ENCODE data around the gene ZFHX3. TPM values are rescaled to one million over a fixed set of nuclear protein-coding genes. Genes with fewer than 3 reads are reported as not detected.

ZFHX3 gene
- total and polyA plus RNA-seq, 4 donors: 1.5 to 5.9 (median 3.0) TPM

GRCh38 chr16:72975809-72976437 is 72.0 kb downstream of the ZFHX3 start:
- H3K4me1 ChIP-seq (ENCODE audit: control insufficient read depth in 4 of 4, insufficient read depth in 4 of 4, low read length in 3 of 4): peaks cover 16 to 54% (median 25%) of the 10 kb centered on the region in 4 donors
- WGBS: 68% methylated on average over 5 of the region's 5 CpGs
- no peak overlapping the region for H3K4me3 ChIP-seq (ENCODE audit: low read depth in 1 of 3, low read length in 3 of 3)
- no peak overlapping the region for H3K9ac ChIP-seq (ENCODE audit: low read depth in 1 of 2, low read length in 2 of 2)
- peak overlapping the region; percentile 68 to 86 for H3K27ac ChIP-seq (ENCODE audit: low read depth in 1 of 2, low read length in 2 of 2)
- no peaks in the 10 kb centered on the region for H3K27me3 ChIP-seq (ENCODE audit: control insufficient read depth in 4 of 4, insufficient read depth in 4 of 4, low read length in 3 of 4)
- no peaks in the 10 kb centered on the region for H3K36me3 ChIP-seq (ENCODE audit: control insufficient read depth in 4 of 4, insufficient read depth in 3 of 4, low read depth in 1 of 4, low read length in 3 of 4)
- no peak for DNase-seq (ENCODE audit: low spot score)
- no peaks in the 10 kb centered on the region for H3K9me3 ChIP-seq (ENCODE audit: control insufficient read depth in 4 of 4, low read length in 3 of 4)
- TF ChIP-seq NR2F2 (IDR thresholded peaks at IDR 0.05) (no peak), REST (IDR thresholded peaks at IDR 0.05) (peak; percentile 93), CTCF (IDR thresholded peaks at IDR 0.05; ENCODE audit: low read depth, low read length, missing input control) (no peak)

- peaks cover 16 to 50% (median 25%) of the 10 kb centered on the region in 4 donors for H3K4me1 ChIP-seq (ENCODE audit: control insufficient read depth in 4 of 4, insufficient read depth in 4 of 4, low read length in 3 of 4)
- DNase-seq (ENCODE audit: low spot score): no peak
- no peaks in the 10 kb centered on the region for H3K27me3 ChIP-seq (ENCODE audit: control insufficient read depth in 4 of 4, insufficient read depth in 4 of 4, low read length in 3 of 4)
- no peaks in the 10 kb centered on the region for H3K9me3 ChIP-seq (ENCODE audit: control insufficient read depth in 4 of 4, low read length in 3 of 4)
- H3K36me3 ChIP-seq (ENCODE audit: control insufficient read depth in 4 of 4, insufficient read depth in 3 of 4, low read depth in 1 of 4, low read length in 3 of 4): no peaks in the 10 kb centered on the region
- WGBS: 38% methylated on average over 13 of the region's 13 CpGs
- H3K27ac ChIP-seq (ENCODE audit: low read depth in 1 of 2, low read length in 2 of 2): peak overlapping the region in 1 of 2 donors; percentile 17
- H3K4me3 ChIP-seq (ENCODE audit: low read depth in 1 of 3, low read length in 3 of 3): no peak overlapping the region
- no peak overlapping the region for H3K9ac ChIP-seq (ENCODE audit: low read depth in 1 of 2, low read length in 2 of 2)
- peak; percentile 31 for TF ChIP-seq TAF1 (conservative IDR thresholded peaks at IDR 0.05)
- TF ChIP-seq ATF3 (IDR thresholded peaks at IDR 0.05): peak; percentile 29
- TF ChIP-seq FOXA2 (IDR thresholded peaks at IDR 0.05): peak; percentile 95
- TF ChIP-seq HNF4A (conservative IDR thresholded peaks at IDR 0.05): peak; percentile 79 to 86
- peak; percentile 25 to 35 for TF ChIP-seq JUND (IDR thresholded peaks at IDR 0.05)
- TF ChIP-seq EGR1 (IDR thresholded peaks at IDR 0.05; ENCODE audit: low read depth in 2 of 2): no peak
- no peak for TF ChIP-seq CTCF (IDR thresholded peaks at IDR 0.05; ENCODE audit: low read depth, low read length, missing input control)
- TF ChIP-seq YY1 (IDR thresholded peaks at IDR 0.05): peak; percentile 78
- TF ChIP-seq SP1 (IDR thresholded peaks at IDR 0.05): peak; percentile 90
- peak; percentile 68 for TF ChIP-seq NR2F2 (IDR thresholded peaks at IDR 0.05)
- peak; percentile 70 for TF ChIP-seq FOXA1 (IDR thresholded peaks at IDR 0.05)
- peak; percentile 83 to 87 for TF ChIP-seq RXRA (IDR thresholded peaks at IDR 0.05)
- peak; percentile 39 to 73 for TF ChIP-seq RAD21 (IDR thresholded peaks at IDR 0.05)
- peak; percentile 92 for TF ChIP-seq MAX (IDR thresholded peaks at IDR 0.05)
- TF ChIP-seq REST (IDR thresholded peaks at IDR 0.05): no peak
- peak; percentile 58 for TF ChIP-seq HNF4G (IDR thresholded peaks at IDR 0.05)
- peak; percentile 84 for TF ChIP-seq ZBTB33 (IDR thresholded peaks at IDR 0.05)
Measured at GRCh38 chr16:72974142-72974769, 73.7 kb downstream of the ZFHX3 start.

Measured in liver (tissue), 9 donors.